Activated CD8-positive, alpha-beta T cell treated with anti-CD3 and anti-CD28 coated beads, Interleukin-2, amount 10 ng/mL, durations not matched to agents 7 days and 5 days (primary cell): ENCODE measurements around the gene ZNF280A. TPM values are rescaled to one million over a fixed set of nuclear protein-coding genes. Genes with fewer than 3 reads are reported as not detected.

ENCODE experiments used
- ATAC-seq: fragments of 150-1000 bp; cut with Tn5 transposase; one replicate; pipeline ENCODE4 v1.10.0; 2021; ENCODE audit warnings: moderate library complexity
- CTCF ChIA-PET: fragments of 350-600 bp; sonication (Branson Sonifier 250); formaldehyde crosslinking; loops from one replicate; lab custom pipeline; 2021; ENCODE audit warnings: antibody characterized with exemption; lab: Charles Lee
- POLR2A ChIA-PET: fragments of 350-600 bp; sonication (Branson Sonifier 250); formaldehyde crosslinking; loops from one replicate; lab custom pipeline; 2021; ENCODE audit warnings: antibody characterized with exemption; lab: Charles Lee
- DNase-seq: peaks from one replicate; pipeline ENCODE4 v3.0.0-alpha.2; 2020
- H3K27ac Mint-ChIP-seq: one replicate; pipeline ENCODE4 v1.8.0; 2021; ENCODE audit warnings: mild to moderate bottlenecking, mixed read lengths
- H3K27me3 Mint-ChIP-seq: one replicate; pipeline ENCODE4 v1.8.0; 2021; ENCODE audit warnings: low read depth, mixed read lengths
- H3K36me3 Mint-ChIP-seq: one replicate; pipeline ENCODE4 v1.8.0; 2021; ENCODE audit warnings: low read depth, mixed read lengths
- H3K4me1 Mint-ChIP-seq: one replicate; pipeline ENCODE4 v1.8.0; 2021; ENCODE audit warnings: low read depth, mixed read lengths
- H3K4me3 Mint-ChIP-seq: one replicate; pipeline ENCODE4 v1.8.0; 2021; ENCODE audit warnings: mild to moderate bottlenecking, mixed read lengths
- H3K9me3 Mint-ChIP-seq: one replicate; pipeline ENCODE4 v1.8.0; 2022; ENCODE audit warnings: mixed read lengths; ENCODE audit not compliant: insufficient read depth
- total RNA-seq, 2 experiments: library from RNA; stranded (reverse); gene quantifications; one replicate each; pipeline ENCODE4 v1.2.3, GENCODE V29; 2021

ZNF280A gene, protein sequence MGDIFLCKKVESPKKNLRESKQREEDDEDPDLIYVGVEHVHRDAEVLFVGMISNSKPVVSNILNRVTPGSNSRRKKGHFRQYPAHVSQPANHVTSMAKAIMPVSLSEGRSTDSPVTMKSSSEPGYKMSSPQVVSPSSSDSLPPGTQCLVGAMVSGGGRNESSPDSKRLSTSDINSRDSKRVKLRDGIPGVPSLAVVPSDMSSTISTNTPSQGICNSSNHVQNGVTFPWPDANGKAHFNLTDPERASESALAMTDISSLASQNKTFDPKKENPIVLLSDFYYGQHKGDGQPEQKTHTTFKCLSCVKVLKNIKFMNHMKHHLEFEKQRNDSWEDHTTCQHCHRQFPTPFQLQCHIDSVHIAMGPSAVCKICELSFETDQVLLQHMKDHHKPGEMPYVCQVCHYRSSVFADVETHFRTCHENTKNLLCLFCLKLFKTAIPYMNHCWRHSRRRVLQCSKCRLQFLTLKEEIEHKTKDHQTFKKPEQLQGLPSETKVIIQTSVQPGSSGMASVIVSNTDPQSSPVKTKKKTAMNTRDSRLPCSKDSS
- total RNA-seq = not detected

DNA sequence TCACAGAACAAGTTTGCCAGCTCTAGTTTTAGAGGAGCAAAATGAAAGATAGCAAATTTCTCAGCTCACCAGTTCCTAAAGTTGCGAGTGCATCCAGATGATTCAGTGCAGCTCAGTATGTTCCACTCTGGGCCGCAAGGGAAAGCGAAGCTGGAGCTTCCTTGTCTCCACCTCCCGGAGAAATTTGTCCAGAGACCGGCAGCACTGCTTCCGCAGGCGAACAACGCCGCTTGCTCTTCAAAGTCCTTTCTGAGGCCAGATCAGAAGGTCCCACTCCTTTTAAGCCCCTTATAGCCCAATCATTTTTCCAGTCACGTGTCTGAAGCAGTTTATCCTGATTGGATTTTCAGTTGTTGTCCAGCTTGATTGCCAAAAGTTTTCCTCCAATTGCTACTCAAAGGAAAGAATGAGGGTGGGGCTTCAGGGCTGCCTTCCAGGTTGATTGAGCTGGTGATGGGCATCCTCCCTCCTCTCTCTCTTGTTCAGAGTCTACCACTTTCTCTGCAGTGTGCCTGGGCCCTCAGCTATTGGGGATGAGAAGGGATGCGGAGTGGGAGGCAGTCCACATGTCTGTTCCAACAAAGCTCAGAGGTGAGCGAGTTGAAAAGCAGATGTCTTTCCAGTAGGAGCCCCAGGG, at the start of gene ZNF280A:
Gene ZNF280A (minus strand): TSS at position 251 of the 637 bp plus-strand sequence. CDS start 4,640 bp downstream, outside the sequence.
- H3K4me1 Mint-ChIP-seq = no peaks in the 10 kb centered on the region
- no peak for DNase-seq
- no peaks in the 10 kb centered on the region for H3K9me3 Mint-ChIP-seq
- H3K27ac Mint-ChIP-seq = no peak within 1 kb of the TSS
- no peaks in the 10 kb centered on the region for H3K36me3 Mint-ChIP-seq
- ChIA-PET CTCF (interaction anchor here (0.8 to 2.7 kb wide), 2 partner anchors 12 to 56 kb away, joined by 3 to 13 read pairs; partner anchors contain the start of gene ZNF280B), POLR2A (interaction anchor here (1.0 kb wide), 1 partner anchor 11 kb away, joined by 3 read pairs; no protein-coding TSS in a partner anchor)
- H3K4me3 Mint-ChIP-seq = no peak within 1 kb of the TSS
- peaks cover 23% of the 10 kb centered on the region for H3K27me3 Mint-ChIP-seq
- ATAC-seq = no peak

GRCh38 chr22:22569218-22569617, 49.1 kb upstream of the ZNF280A start:
- POLR2A ChIA-PET = no interaction called here
- Mint-ChIP-seq H3K9me3 (no peaks in the 10 kb centered on the region), H3K27me3 (peaks cover 18% of the 10 kb centered on the region), H3K27ac (no peak overlapping the region), H3K4me1 (no peaks in the 10 kb centered on the region), H3K36me3 (no peaks in the 10 kb centered on the region), H3K4me3 (no peak overlapping the region)
- CTCF ChIA-PET = no interaction called here
- ATAC-seq (no peak), DNase-seq (no peak)

- ATAC-seq (no peak), DNase-seq (no peak)
- no peaks in the 10 kb centered on the region for H3K36me3 Mint-ChIP-seq
- H3K9me3 Mint-ChIP-seq = no peaks in the 10 kb centered on the region
- no peak overlapping the region for H3K27ac Mint-ChIP-seq
- ChIA-PET POLR2A (no interaction called here), CTCF (interaction anchor here (0.7 to 2.0 kb wide), 4 partner anchors 10 to 143 kb away, joined by 3 to 5 read pairs (median 4); no protein-coding TSS in a partner anchor)
- H3K4me3 Mint-ChIP-seq = no peak overlapping the region
- H3K27me3 Mint-ChIP-seq = peaks cover 18% of the 10 kb centered on the region
- no peaks in the 10 kb centered on the region for H3K4me1 Mint-ChIP-seq
Measured at GRCh38 chr22:22565981-22566380, 45.9 kb upstream of the ZNF280A start.

- Mint-ChIP-seq H3K36me3 (no peaks in the 10 kb centered on the region), H3K27me3 (peaks cover 4% of the 10 kb centered on the region), H3K4me3 (no peak within 1 kb of the TSS), H3K9me3 (no peaks in the 10 kb centered on the region), H3K27ac (no peak within 1 kb of the TSS), H3K4me1 (peaks cover 5% of the 10 kb centered on the region)
- CTCF ChIA-PET = interaction anchor here (0.6 to 2.2 kb wide), 13 partner anchors 8 to 143 kb away, joined by 3 to 10 read pairs (median 5); partner anchors contain the start of gene ZNF280B
- ATAC-seq = peak; percentile 96
- POLR2A ChIA-PET = no interaction called here
- peak; percentile 89 for DNase-seq
Measured at GRCh38 chr22:22558972-22559603, 39.0 kb upstream of the ZNF280A start, which contains the start of gene PRAME. TSS of gene PRAME (minus strand) at chr22:22559265. CDS start at chr22:22556832, 2,433 bp downstream.

DNA sequence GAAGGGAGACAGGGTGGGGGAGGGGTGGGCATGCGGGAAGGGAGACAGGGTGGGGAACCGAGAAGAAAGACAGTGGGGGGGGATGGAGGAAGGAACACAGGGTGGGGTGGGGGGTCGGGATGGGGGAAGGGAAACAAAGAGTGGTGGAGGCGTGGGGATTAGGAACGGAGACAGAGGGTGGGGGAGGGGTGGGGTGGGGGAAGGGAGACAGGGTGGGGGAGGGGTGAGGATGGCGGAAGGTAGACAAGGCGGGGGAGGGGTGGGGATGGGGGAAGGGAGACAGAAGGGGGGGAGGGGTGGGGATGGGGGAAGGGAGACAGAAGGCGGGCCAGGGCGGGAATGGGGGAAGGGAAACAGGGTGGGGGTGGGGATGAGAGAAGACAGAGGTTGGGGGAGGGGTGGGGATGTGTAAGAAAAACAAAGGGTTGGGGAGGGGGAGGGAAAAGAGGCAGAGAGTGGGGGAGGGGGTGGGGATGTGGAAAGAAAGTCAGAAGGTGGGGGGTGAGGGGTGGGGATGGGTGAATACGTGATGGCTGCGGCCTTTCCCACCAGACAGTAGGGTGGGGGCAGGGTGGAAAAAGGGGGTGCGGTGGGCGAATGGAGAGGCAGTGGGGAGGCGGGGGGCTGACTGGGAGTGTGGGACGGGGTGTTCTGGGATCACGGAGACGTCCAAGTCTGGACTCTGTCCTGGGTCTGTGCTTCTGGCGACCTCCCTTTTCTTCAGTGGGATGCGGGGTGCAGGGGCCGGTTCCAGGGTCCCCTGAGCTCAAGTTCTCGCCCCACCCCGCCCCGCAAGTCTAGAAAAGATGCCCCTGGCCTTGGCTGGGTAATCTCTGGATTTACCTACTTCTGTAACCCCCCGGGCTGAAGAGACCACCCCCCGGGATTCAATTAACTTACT, 38.3 kb upstream of the ZNF280A start:
- Mint-ChIP-seq H3K4me3 (no peak overlapping the region), H3K27me3 (peaks cover 4% of the 10 kb centered on the region), H3K36me3 (no peaks in the 10 kb centered on the region), H3K4me1 (peaks cover 5% of the 10 kb centered on the region), H3K27ac (no peak overlapping the region), H3K9me3 (no peaks in the 10 kb centered on the region)
- no peak for ATAC-seq
- DNase-seq = no peak
- ChIA-PET POLR2A (no interaction called here), CTCF (interaction anchor here (0.6 to 2.2 kb wide), 12 partner anchors 8 to 144 kb away, joined by 3 to 10 read pairs (median 5); partner anchors contain the start of gene ZNF280B)

- Mint-ChIP-seq H3K4me3 (no peak overlapping the region), H3K27me3 (peaks cover 5% of the 10 kb centered on the region), H3K36me3 (no peaks in the 10 kb centered on the region), H3K9me3 (no peaks in the 10 kb centered on the region), H3K27ac (no peak overlapping the region), H3K4me1 (peaks cover 5% of the 10 kb centered on the region)
- DNase-seq = no peak
- POLR2A ChIA-PET = no interaction called here
- ATAC-seq = no peak
- CTCF ChIA-PET = no interaction called here
Measured at GRCh38 chr22:22556995-22557925, 37.2 kb upstream of the ZNF280A start.

DNA sequence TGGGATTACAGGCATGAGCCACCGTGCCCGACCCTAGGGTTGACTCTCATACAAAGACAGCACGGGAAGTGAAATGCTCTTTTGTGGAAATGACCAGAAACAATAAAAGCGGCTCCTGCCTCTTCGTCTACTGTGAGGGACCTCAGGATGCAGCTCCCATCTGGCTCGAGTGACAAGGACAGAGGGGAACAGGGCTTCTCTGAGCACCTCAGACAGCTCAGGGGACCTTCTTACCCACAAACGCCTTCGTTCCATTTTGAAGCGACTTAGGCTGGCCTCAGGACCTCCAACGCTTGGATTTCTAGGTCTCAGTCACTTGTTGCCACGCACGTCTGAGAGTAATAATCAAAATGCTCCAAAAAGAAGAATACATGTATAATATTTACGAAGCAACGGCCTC, 36.5 kb upstream of the ZNF280A start:
- ChIA-PET CTCF (no interaction called here), POLR2A (no interaction called here)
- no peaks in the 10 kb centered on the region for H3K36me3 Mint-ChIP-seq
- ATAC-seq = no peak
- no peaks in the 10 kb centered on the region for H3K9me3 Mint-ChIP-seq
- no peak for DNase-seq
- H3K27ac Mint-ChIP-seq = no peak overlapping the region
- peaks cover 5% of the 10 kb centered on the region for H3K4me1 Mint-ChIP-seq
- H3K4me3 Mint-ChIP-seq = no peak overlapping the region
- peaks cover 5% of the 10 kb centered on the region for H3K27me3 Mint-ChIP-seq

DNA sequence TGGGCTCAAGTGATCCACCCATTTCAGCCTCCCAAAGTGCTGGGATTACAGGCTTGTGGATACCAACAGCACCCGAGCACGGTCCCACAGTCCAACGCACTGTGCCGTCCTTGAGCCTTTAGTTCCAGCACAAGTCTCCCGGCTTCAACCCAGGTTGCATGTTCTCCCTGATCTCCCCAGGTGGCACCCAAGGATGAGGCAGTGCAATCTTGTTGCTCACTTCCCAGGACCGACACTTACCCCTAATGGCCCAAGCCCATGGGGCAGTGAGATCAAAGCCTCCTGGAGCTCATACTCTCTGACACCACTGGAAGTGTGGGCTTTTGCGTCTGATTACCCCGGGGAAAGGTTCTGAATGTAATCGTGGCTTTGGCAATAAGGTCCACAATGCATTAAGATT, 35.5 kb upstream of the ZNF280A start:
- no peak overlapping the region for H3K27ac Mint-ChIP-seq
- ATAC-seq = no peak
- no peak for DNase-seq
- ChIA-PET CTCF (interaction anchor here (0.6 kb wide), 1 partner anchor 12 kb away, joined by 3 read pairs; no protein-coding TSS in a partner anchor), POLR2A (no interaction called here)
- peaks cover 5% of the 10 kb centered on the region for H3K27me3 Mint-ChIP-seq
- H3K36me3 Mint-ChIP-seq = no peaks in the 10 kb centered on the region
- H3K4me1 Mint-ChIP-seq = peaks cover 5% of the 10 kb centered on the region
- H3K9me3 Mint-ChIP-seq = no peaks in the 10 kb centered on the region
- no peak overlapping the region for H3K4me3 Mint-ChIP-seq

- no peaks in the 10 kb centered on the region for H3K9me3 Mint-ChIP-seq
- CTCF ChIA-PET = no interaction called here
- ATAC-seq (no peak), DNase-seq (no peak)
- H3K4me1 Mint-ChIP-seq = peaks cover 5% of the 10 kb centered on the region
- H3K27ac Mint-ChIP-seq = no peak overlapping the region
- H3K36me3 Mint-ChIP-seq = no peaks in the 10 kb centered on the region
- POLR2A ChIA-PET = no interaction called here
- H3K4me3 Mint-ChIP-seq = no peak overlapping the region
- peaks cover 3% of the 10 kb centered on the region for H3K27me3 Mint-ChIP-seq
Measured at GRCh38 chr22:22554587-22555284, 34.7 kb upstream of the ZNF280A start.
